ENCODE data around the gene ZDHHC11B.
"Not testable (repeated sequence)": the region's sequence is repeated elsewhere in the genome, so short reads cannot be mapped to it uniquely, and the experiment has no call there.

ZDHHC11B gene

GRCh38 chr5:683551-684481, 100.7 kb downstream of the ZDHHC11B start:
- no peak for DNase-seq

- DNase-seq = peak; percentile 16
These were observed 101.7 kb downstream of the ZDHHC11B start for GRCh38 chr5:682651-683358.

- DNase-seq = not testable (repeated sequence)
These were observed 102.3 kb downstream of the ZDHHC11B start for GRCh38 chr5:682216-682615.

DNA sequence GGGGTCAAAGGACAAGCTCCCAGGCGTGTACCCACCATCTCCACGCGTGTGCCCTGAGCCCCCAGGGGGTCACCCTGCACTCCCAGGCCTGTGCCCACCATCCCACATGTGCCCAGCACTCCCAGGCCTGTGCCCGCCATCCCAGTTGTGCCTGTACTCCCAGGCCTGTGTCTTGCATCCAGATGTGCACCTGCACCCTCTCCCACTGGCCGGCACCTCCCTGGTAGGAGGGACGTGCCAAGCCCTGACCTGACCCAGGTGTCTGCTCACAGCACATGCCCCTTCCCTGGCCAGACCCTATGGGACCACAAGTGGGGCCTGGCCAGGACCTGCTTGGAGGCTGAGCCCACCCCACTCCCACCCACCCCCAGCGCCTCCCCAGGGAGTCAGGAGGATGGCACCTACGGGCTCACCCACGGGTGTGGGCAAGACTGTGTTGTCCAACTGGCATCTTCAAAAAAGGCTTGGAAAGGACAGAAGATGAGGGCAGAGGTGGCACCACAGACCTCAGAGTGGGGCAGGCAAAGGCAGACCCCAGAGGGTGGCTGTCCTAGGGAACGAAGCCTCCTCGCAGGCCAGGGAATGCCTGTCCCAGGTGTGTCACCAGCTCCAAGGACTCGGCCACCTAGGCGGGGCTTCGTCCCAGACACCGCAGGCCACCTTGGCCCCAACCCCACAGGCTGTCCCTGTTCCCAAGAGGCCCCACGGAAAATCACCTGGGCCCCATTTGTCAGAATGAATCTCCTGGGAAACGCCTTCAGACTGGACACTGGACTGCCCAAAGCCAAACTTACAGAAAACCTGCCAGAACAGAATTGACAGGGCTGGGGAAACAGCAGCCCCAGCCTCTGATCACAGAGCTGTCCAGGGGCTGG, 103.0 kb downstream of the ZDHHC11B start:
- DNase-seq = not testable (repeated sequence)

GRCh38 chr5:680836-681235, 103.7 kb downstream of the ZDHHC11B start:
- not testable (repeated sequence) for DNase-seq

GRCh38 chr5:680118-680795, 104.3 kb downstream of the ZDHHC11B start:
- DNase-seq = not testable (repeated sequence)

DNA sequence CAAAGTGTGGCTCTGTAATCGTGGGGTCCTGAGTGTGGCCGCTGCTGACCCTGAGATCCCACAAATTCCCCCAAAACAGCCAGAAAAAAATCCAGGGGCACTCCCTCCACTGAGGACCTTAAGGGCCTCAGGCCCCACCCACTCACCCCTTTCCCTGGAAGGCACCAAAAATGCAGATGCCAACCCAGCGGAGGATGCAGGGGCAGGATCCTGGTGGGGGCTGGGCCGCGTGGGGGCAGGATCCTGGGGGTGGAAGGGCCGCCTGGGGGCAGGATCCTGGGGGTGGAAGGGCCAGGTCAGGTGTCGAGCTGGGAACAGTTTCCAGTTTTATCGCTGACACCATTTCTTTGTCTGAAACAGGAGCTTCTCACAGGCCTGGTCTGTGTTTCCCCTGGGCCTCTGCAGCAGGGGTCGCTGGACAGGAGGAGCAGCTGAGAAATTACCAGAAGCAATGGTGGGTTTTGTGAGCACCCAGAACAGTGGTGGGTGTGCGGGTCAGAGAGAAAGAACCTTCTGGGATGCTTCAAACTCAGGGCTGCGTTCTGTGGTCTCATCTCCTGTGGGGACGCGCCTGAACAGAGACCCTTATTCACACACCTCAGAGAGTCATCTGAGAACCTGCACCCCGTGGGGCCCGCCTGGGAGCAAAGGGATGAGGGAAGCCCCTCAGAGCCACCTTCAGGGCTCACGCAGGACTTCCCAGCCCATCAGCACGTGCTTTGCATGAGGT, 105.2 kb downstream of the ZDHHC11B start:
- not testable (repeated sequence) for DNase-seq

DNA sequence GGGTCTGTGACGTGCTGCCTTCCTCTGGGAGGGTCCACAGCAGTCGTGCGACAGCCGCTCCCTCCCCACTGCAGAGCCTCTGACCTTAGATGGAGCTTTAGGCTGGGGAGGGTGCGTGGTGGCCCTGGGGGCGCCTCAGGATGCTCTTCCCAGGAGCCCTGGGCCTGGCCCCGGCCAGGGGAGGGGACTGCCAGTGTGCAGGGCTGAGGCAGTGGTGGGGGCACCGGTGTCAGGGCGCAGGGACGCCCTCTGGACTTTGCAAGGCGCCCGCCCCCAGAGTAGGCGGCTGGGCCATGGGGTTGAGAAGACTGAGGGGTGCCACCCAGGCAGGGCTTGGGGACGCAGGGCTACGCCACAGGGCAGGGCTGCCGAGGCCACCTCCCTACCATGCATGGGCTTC, 106.0 kb downstream of the ZDHHC11B start:
- not testable (repeated sequence) for DNase-seq

GRCh38 chr5:677131-678101, 107.1 kb downstream of the ZDHHC11B start:
- DNase-seq = peak; percentile 16

GRCh38 chr5:676699-677076, 107.8 kb downstream of the ZDHHC11B start:
- DNase-seq = no peak

DNA sequence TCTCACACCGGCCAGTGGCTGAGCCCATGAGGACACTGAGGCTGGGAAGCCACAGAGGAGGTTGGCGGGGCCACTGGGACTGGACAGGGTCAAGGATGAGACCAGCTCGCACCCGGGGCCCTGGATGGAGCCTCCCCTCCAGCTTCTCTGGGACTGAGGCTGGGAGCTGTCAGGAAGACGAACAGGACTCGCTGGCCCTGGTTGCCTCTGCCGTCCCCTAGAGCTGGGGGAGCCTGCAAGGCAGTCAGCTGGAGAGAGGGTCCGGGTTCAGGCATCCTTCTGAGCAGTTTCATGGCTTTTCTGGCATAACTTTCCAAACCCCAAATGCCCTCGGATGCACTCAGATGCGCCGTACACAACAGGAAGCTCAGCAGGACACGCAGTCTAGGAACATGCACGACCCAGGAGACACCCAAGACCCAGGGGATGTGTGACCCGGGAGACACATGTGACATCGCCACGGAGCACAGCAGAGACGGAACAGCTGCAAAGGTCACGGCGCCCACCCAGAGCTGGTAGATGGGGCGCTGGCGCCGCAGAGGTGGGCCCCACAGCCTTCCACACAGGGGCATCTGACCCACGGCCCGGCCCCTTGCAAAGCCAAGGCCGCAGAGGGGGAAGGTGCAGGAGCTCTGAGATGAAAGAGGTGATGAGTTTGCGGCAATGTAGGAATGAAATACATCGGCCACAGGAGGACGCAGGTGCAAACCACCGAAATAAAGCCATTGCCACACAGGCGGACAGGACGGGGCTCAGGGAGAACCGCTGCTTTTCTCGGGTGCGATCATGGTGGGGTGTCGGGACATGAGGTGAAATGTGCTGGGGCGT, 108.4 kb downstream of the ZDHHC11B start:
- peak; percentile 12 for DNase-seq

DNA sequence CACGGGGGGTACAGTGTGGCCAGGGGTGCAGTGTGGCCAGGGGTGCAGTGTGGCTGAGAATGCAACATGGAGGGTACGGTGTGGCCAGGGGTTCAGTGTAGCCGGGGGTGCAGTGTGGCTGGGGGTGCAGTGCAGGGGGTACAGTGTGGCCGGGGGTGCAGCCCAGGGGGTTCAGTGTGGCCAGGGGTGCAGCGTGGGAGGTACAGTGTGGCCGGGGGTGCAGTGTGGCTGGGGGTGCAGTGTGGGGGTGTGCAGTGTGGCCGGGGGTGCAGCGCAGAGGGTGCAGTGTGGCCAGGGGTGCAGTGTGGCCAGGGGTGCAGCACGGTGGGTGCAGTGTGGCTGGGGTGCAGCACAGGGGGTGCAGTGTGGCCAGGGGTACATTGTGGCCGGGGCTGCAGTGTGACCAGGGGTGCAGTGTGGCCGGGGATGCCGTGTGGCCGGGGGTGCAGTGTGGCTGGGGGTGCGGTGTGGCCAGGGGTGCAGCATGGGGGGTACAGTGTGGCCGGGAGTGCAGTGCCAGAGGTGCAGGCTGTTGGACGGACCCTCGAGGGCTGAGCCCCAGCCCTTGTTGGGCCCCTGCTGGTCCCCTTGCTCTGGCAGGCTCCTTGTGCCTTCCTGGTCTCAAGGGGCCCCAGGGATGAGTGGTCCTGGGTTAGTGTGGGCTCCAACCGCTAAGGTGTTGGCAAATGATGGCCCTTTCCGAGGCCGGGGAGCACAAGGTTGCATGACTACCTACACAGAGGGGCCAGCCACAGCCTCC, 109.2 kb downstream of the ZDHHC11B start:
- DNase-seq = peak; percentile 30

- peak; percentile 47 for DNase-seq
These were observed 109.9 kb downstream of the ZDHHC11B start for GRCh38 chr5:674630-675011.

DNA sequence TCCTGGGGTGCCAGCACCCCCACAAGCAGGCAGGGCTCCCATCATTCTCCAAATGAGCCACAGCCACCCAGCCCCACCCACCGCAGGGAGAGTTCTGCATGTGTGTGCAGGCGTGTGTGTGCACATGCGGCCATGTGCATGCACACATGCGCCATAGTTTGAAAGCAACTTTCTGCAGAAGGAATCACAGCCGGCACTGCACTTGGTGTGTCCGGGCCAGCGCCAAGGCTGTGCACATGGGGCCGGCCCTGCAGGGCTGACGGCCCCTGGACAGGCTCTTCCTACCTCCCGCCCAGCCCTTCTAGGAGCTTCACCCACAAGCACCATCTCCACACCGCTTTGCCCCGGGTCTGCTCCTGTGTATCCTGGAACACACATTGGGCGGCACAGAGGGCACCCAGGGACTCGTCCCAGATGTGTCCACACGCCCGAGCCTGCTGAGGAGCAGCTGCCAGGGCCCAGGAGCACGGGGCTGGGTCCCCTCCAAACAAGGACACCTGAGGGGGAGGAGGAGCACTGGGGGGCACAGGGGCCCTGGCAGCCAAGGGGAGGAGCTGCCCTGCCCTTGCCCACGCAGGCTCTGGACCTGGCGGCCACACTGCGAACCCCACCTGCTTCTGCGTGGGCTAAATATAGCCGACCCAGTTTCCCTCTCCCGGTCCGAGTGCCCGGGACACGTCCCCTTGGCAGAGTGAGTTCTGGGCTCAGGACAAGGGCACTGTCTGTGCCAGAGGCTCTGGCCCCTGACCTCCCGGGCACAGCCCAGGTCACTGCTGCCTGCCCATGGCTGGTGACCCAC, 110.5 kb downstream of the ZDHHC11B start:
- peak; percentile 32 for DNase-seq

- DNase-seq = peak; percentile 37
These were observed 111.2 kb downstream of the ZDHHC11B start for GRCh38 chr5:673161-673830.

- peak; percentile 90 for DNase-seq
These were observed 112.0 kb downstream of the ZDHHC11B start for GRCh38 chr5:672329-673160.
